ENCODE measurements around the gene MRPL54.
"Not testable (repeated sequence)": the region's sequence is repeated elsewhere in the genome, so short reads cannot be mapped to it uniquely, and the experiment has no call there.

MRPL54 gene

DNA sequence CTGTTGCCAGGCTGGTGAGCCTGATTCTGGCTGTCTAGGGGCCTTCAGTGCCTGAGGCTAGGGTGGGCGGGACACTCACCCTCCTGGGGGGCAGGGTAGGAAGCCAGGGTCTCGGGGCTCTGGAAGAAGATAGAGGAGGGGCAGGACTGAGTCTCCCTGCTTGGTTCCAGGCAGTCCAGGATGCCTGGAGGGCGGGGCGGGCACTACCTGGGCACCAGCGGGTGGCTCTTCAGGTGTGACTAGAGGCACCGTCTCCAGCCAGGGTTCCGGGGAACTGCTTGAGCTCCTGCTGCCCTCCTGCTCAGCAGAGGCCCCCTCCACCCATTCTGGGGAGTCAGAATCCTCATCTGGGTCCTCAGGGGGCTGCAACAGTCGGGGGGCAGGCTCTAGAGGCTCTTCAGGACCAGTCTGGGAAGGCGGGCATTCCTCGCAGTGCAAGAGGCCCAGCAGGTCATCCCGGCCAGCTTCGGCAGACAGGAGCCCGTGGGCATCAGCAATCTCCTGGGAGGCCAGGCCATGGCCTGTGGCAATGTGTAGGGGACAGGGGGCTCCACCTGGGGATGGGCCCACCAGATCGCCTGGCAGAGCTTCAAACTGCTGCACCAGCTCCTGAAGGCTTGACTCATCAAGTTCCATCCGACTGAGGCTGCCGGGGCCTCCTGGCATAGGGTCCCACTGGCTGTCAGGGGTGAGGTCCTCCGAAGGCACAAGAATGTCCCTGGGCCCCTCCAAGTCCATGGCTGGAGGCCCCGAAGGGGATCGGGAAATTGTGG lies 2.8 kb upstream of the MRPL54 start:
- Histone ChIP-seq H3K9me3 (ENCODE audit: control insufficient read depth, insufficient read depth, low read length) (no peaks in the 10 kb centered on the region), H3K4me3 (ENCODE audit: low read length) (no peak overlapping the region), H3K4me1 (ENCODE audit: control insufficient read depth, insufficient read depth, low read length) (no peaks in the 10 kb centered on the region), H3K27me3 (ENCODE audit: control insufficient read depth, insufficient read depth, low read length) (no peaks in the 10 kb centered on the region), H3K27ac (ENCODE audit: low read length) (no peak overlapping the region), H3K36me3 (ENCODE audit: control insufficient read depth, insufficient read depth, low read length) (no peaks in the 10 kb centered on the region; the same call in 1 of the 2 replicates)
- no CpG with 5 or more reads among the region's 19 CpGs for WGBS (ENCODE audit: insufficient coverage, insufficient read length)
- no peak for DNase-seq (ENCODE audit: low read depth, low spot score)

DNA sequence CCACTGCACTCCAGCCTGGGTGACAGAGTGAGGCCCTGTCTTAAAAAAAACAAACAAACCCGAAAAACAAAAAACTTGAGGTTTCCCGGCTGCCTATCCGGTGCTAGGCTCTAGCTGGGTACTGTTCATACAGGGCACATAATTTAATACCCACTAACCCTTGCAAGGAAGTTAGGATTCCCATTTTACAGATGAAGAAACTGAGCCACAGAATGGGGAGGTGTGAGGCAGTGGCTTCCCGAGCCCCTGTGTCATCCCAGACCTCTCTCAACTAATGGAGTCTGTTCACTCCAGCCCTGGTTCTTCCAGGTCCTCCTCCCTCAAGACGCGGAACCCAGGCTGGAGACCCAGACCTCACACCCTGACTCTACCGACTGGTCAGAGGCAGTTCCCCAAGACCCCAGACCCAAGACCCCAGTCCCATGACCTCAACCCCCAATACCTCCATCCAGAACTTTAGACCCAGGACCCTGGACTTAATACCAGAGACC lies 1.6 kb upstream of the MRPL54 start:
- Histone ChIP-seq H3K36me3 (ENCODE audit: control insufficient read depth, insufficient read depth, low read length) (peaks cover 3% of the 10 kb centered on the region), H3K4me3 (ENCODE audit: low read length) (peak overlapping the region; percentile 93), H3K4me1 (ENCODE audit: control insufficient read depth, insufficient read depth, low read length) (no peaks in the 10 kb centered on the region), H3K9me3 (ENCODE audit: control insufficient read depth, insufficient read depth, low read length) (no peaks in the 10 kb centered on the region), H3K27ac (ENCODE audit: low read length) (no peak overlapping the region), H3K27me3 (ENCODE audit: control insufficient read depth, insufficient read depth, low read length) (no peaks in the 10 kb centered on the region)
- WGBS (ENCODE audit: insufficient coverage, insufficient read length), result no CpG with 5 or more reads among the region's 7 CpGs
- DNase-seq (ENCODE audit: low read depth, low spot score), result no peak

DNA sequence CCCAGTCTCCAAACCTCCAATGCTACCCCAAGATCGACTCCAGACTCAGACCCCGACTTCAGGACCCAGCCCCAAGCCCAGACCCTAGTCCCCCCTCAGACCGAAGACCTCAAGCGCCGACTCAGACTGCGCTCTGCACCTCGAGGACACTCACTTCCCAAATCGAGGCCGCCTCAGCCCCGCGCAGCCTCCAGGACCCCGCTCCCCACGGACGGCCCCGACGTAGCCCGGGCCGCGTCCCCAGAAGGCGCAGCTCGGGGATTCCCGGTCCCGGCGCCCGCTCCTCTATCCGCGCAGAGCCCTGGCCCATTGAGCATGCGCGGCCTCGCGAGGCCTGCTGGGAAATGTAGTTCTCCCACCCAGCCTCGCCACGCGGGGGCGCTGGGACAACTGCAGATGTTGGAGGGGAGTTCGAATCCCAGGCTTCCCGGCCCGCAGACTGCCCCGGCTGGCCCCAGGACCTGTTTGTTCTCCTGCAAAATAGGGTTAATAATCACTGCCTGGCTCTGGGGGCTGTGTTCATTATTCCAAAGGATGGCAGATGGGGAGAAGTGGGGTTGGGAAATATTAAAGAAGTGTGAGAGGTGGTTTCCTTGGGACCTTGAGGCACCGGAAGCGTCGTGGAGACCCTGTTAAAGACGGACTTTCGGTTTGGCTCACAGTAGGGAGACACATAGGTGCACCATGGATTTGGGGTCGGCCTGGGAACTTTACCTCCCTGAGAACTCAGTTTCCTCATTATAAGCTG lies 926 bp upstream of the MRPL54 start, which contains the start of gene APBA3:
Gene APBA3, minus strand, starts transcription at position 311 of the 748 bp plus-strand sequence. CDS start 1,428 bp downstream, outside the sequence.
- Histone ChIP-seq H3K4me1 (ENCODE audit: control insufficient read depth, insufficient read depth, low read length) (no peaks in the 10 kb centered on the region), H3K4me3 (ENCODE audit: low read length) (peak within 1 kb of the TSS; percentile 97), H3K27ac (ENCODE audit: low read length) (no peak within 1 kb of the TSS), H3K36me3 (ENCODE audit: control insufficient read depth, insufficient read depth, low read length) (peaks cover 4% of the 10 kb centered on the region), H3K9me3 (ENCODE audit: control insufficient read depth, insufficient read depth, low read length) (no peaks in the 10 kb centered on the region), H3K27me3 (ENCODE audit: control insufficient read depth, insufficient read depth, low read length) (no peaks in the 10 kb centered on the region)
- WGBS (ENCODE audit: insufficient coverage, insufficient read length), result no CpG with 5 or more reads among the region's 45 CpGs
- peak; percentile 75 for DNase-seq (ENCODE audit: low read depth, low spot score)

DNA sequence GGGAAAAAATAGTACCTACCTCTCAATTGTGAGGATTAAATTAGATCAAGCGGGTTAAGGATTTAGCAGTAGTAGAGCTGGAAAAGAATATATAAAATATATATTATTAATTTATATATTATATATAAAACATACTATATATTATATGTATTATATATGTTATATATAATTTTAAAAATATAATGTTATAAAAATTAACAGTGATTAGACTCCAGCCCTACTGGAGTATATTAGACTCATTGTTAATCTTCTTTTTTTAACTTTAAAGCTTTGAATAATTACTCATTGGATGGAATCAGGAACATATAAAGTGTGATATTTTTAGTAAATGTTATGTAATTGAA lies 380 bp upstream of the MRPL54 start:
- Histone ChIP-seq H3K4me1 (ENCODE audit: control insufficient read depth, insufficient read depth, low read length) (no peaks in the 10 kb centered on the region), H3K36me3 (ENCODE audit: control insufficient read depth, insufficient read depth, low read length) (peaks cover 10% of the 10 kb centered on the region), H3K9me3 (ENCODE audit: control insufficient read depth, insufficient read depth, low read length) (no peaks in the 10 kb centered on the region), H3K27ac (ENCODE audit: low read length) (no peak overlapping the region), H3K4me3 (ENCODE audit: low read length) (peak overlapping the region; percentile 97; the same call in 1 of the 2 replicates), H3K27me3 (ENCODE audit: control insufficient read depth, insufficient read depth, low read length) (no peaks in the 10 kb centered on the region)
- DNase-seq (ENCODE audit: low read depth, low spot score), result no peak
- WGBS (ENCODE audit: insufficient coverage, insufficient read length), result no CpG with 5 or more reads among the region's 1 CpG

DNA sequence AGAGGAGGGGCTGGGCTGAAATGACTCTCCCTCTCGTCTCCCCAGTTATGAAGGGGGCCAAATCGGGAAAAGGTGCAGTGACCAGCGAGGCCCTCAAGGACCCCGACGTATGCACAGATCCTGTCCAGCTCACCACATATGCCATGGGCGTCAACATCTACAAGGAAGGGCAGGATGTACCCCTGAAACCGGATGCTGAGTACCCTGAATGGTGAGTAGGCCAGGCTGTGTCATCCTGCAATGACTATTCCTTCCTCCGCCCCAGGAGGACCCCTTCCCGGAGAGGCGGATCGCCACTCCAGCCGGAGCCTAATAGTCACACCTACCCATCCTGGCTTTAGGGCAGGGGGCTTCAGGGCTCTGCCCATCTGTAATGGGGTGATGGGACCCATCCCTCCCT lies 2.6 kb downstream of the MRPL54 start:
- peaks cover 10% of the 10 kb centered on the region for H3K36me3 ChIP-seq (ENCODE audit: control insufficient read depth, insufficient read depth, low read length)
- no peaks in the 10 kb centered on the region for H3K27me3 ChIP-seq (ENCODE audit: control insufficient read depth, insufficient read depth, low read length)
- no peak overlapping the region for H3K4me3 ChIP-seq (ENCODE audit: low read length)
- no peak for DNase-seq (ENCODE audit: low read depth, low spot score)
- WGBS (ENCODE audit: insufficient coverage, insufficient read length), result no CpG with 5 or more reads among the region's 12 CpGs
- H3K4me1 ChIP-seq (ENCODE audit: control insufficient read depth, insufficient read depth, low read length), result no peaks in the 10 kb centered on the region
- H3K27ac ChIP-seq (ENCODE audit: low read length), result no peak overlapping the region
- H3K9me3 ChIP-seq (ENCODE audit: control insufficient read depth, insufficient read depth, low read length), result no peaks in the 10 kb centered on the region

DNA sequence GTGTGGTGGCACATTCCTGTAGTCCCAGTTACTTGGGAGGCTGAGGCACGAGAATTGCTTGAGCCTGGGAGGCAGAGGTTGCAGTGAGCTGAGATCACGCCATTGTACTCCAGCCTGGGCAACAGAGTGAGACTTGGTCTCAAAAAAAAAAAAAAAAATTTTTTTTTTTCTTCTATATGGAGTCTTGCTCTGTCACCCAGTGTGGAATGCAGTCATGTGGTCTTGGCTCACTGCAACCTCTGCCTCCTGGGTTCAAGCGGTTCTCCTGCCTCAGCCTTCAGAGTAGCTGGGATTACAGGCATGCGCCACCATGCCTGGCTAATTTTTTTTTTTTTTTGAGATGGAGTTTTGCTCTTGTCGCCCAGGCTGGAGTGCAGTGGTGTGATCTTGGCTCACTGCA lies 3.3 kb downstream of the MRPL54 start:
- DNase-seq (ENCODE audit: low read depth, low spot score); H3K9me3 ChIP-seq (ENCODE audit: control insufficient read depth, insufficient read depth, low read length); H3K4me3 ChIP-seq (ENCODE audit: low read length); H3K4me1 ChIP-seq (ENCODE audit: control insufficient read depth, insufficient read depth, low read length); H3K27me3 ChIP-seq (ENCODE audit: control insufficient read depth, insufficient read depth, low read length); H3K27ac ChIP-seq (ENCODE audit: low read length): not testable (repeated sequence)
- peaks cover 13% of the 10 kb centered on the region for H3K36me3 ChIP-seq (ENCODE audit: control insufficient read depth, insufficient read depth, low read length)
- no CpG with 5 or more reads among the region's 5 CpGs for WGBS (ENCODE audit: insufficient coverage, insufficient read length)

DNA sequence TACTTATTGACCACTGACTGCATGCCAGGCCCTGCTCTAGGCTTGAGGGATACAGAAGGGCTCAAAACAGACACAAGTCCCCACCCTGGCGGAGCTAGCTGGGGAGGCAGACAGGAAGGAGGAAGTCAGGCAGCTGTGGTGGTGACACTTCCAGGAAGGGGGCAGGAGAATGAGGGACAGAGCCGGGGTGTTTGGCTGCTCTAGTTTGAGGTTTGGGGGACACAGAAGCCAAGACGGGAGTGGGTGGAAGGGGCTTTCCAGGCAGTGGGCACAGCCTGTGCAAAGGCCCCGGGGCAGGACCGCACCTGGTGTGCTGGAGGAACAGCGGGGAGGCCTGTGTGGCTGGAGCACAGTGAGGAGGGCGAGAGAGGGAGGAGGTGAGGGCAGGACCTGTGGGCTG lies 4.0 kb downstream of the MRPL54 start:
- Histone ChIP-seq H3K4me3 (ENCODE audit: low read length) (no peak overlapping the region), H3K4me1 (ENCODE audit: control insufficient read depth, insufficient read depth, low read length) (peaks cover 5% of the 10 kb centered on the region; the same call in 1 of the 2 replicates), H3K9me3 (ENCODE audit: control insufficient read depth, insufficient read depth, low read length) (no peaks in the 10 kb centered on the region), H3K36me3 (ENCODE audit: control insufficient read depth, insufficient read depth, low read length) (peaks cover 13% of the 10 kb centered on the region), H3K27ac (ENCODE audit: low read length) (no peak overlapping the region), H3K27me3 (ENCODE audit: control insufficient read depth, insufficient read depth, low read length) (no peaks in the 10 kb centered on the region)
- no CpG with 5 or more reads among the region's 7 CpGs for WGBS (ENCODE audit: insufficient coverage, insufficient read length)
- no peak for DNase-seq (ENCODE audit: low read depth, low spot score)

DNA sequence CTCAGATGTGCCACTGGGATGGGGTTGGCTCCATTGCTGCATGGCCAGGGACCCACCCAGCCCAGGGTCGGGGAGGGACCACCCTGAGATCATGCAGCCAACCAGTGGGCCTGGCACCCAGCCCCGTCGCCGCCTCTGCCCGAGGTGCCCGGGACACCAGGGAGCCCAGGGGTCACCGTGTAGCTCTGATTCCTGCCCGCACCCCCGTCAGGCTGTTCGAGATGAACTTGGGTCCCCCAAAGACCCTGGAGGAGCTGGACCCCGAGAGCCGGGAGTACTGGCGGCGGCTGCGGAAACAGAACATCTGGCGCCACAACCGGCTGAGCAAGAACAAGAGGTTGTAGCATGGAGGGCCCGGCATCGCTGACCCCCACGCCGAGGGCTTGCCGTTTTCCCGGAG lies 4.6 kb downstream of the MRPL54 start:
- DNase-seq (ENCODE audit: low read depth, low spot score), result no peak
- Histone ChIP-seq H3K4me1 (ENCODE audit: control insufficient read depth, insufficient read depth, low read length) (peaks cover 8% of the 10 kb centered on the region; the same call in 1 of the 2 replicates), H3K9me3 (ENCODE audit: control insufficient read depth, insufficient read depth, low read length) (no peaks in the 10 kb centered on the region), H3K4me3 (ENCODE audit: low read length) (no peak overlapping the region), H3K27me3 (ENCODE audit: control insufficient read depth, insufficient read depth, low read length) (no peaks in the 10 kb centered on the region), H3K27ac (ENCODE audit: low read length) (no peak overlapping the region), H3K36me3 (ENCODE audit: control insufficient read depth, insufficient read depth, low read length) (peaks cover 13% of the 10 kb centered on the region)
- WGBS (ENCODE audit: insufficient coverage, insufficient read length), result no CpG with 5 or more reads among the region's 23 CpGs

DNA sequence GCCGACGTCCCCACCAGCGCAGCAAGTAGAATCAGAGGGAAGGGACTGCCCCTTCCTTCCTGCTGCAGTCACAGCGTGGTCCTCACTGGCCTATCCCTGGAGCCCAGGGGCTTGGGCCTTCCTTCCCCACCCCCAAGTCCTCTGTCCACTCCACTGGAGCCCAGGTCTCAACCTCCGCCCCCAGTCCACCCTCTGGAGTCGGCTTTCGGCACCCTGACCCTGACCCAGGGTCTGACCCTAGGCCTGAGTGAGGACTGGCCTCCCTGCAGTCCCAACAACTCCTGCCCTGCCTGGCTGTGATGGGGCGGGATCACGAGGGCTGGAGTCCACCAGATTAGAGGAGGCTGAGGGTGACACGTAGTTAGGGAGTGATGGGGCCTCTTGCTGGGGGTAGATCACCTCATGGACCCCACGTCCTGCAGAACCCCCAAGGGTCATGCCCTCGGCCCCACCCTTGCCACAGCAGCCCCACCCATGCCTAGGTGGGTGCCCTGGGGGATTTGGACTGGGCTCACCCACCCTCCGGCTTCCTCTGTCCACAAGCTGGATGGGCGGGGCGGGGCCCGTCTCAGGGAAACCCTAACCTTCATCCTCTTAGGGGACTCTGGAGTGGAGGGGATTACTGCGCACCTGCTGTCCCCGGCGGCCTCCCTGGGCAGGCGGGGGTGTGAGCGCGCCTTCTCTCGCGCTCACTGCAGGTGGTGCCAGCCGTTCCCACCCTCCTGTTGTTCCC lies 5.7 kb downstream of the MRPL54 start:
- peaks cover 8% of the 10 kb centered on the region; the same call in 1 of the 2 replicates for H3K4me1 ChIP-seq (ENCODE audit: control insufficient read depth, insufficient read depth, low read length)
- no peak overlapping the region for H3K4me3 ChIP-seq (ENCODE audit: low read length)
- WGBS (ENCODE audit: insufficient coverage, insufficient read length), result no CpG with 5 or more reads among the region's 25 CpGs
- H3K9me3 ChIP-seq (ENCODE audit: control insufficient read depth, insufficient read depth, low read length), result no peaks in the 10 kb centered on the region
- no peak for DNase-seq (ENCODE audit: low read depth, low spot score)
- H3K27me3 ChIP-seq (ENCODE audit: control insufficient read depth, insufficient read depth, low read length), result no peaks in the 10 kb centered on the region
- H3K36me3 ChIP-seq (ENCODE audit: control insufficient read depth, insufficient read depth, low read length), result peaks cover 13% of the 10 kb centered on the region
- no peak overlapping the region for H3K27ac ChIP-seq (ENCODE audit: low read length)

DNA sequence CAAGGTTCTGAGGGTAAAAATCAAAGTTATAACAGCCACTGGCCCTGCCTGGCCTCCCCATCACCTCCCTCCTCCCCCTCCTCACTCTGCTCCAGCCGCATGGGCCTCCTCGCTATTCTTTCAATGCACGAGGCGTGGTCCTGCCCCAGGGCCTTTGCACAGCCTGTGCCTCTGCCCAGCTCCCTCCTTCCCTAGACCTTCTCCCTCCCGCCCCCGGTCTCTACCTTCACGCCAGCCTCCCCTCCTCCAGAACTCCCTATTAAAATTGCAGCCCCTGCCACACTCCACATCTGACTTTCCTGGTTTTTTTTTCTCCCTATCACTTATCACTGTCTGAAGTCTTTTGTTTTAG lies 6.2 kb downstream of the MRPL54 start:
- no peaks in the 10 kb centered on the region for H3K27me3 ChIP-seq (ENCODE audit: control insufficient read depth, insufficient read depth, low read length)
- WGBS (ENCODE audit: insufficient coverage, insufficient read length), result no CpG with 5 or more reads among the region's 7 CpGs
- no peak overlapping the region for H3K27ac ChIP-seq (ENCODE audit: low read length)
- peaks cover 13% of the 10 kb centered on the region for H3K36me3 ChIP-seq (ENCODE audit: control insufficient read depth, insufficient read depth, low read length)
- no peak overlapping the region for H3K4me3 ChIP-seq (ENCODE audit: low read length)
- H3K4me1 ChIP-seq (ENCODE audit: control insufficient read depth, insufficient read depth, low read length), result peaks cover 8% of the 10 kb centered on the region; the same call in 1 of the 2 replicates
- H3K9me3 ChIP-seq (ENCODE audit: control insufficient read depth, insufficient read depth, low read length), result no peaks in the 10 kb centered on the region
- DNase-seq (ENCODE audit: low read depth, low spot score), result no peak

All from iPS DF 6.9 (cell line).